DMS114 treated with DMSO at 0.1 percent for 48 hours (cell line): ENCODE data around the gene GYS1.
"Not testable (repeated sequence)": the region's sequence is repeated elsewhere in the genome, so short reads cannot be mapped to it uniquely, and the experiment has no call there.

Source experiments
- DNase-seq: peaks from one replicate; lab custom pipeline; 2025; ENCODE audit not compliant: unreplicated experiment; lab: John Stamatoyannopoulos, UW

The GYS1 gene

GRCh38 chr19:48993175-48994034 lies at the start of gene GYS1, which contains the start of gene RUVBL2:
GYS1 (minus strand) TSS chr19:48993309; CDS start chr19:48993112, 197 bp downstream.
RUVBL2 (plus strand) TSS chr19:48993887; CDS start chr19:48993912, 25 bp downstream.
- peak; percentile 93 for DNase-seq

- DNase-seq = not testable (repeated sequence)
Observed at GRCh38 chr19:49042666-49043065, 49.6 kb upstream of the GYS1 start.

- no peak for DNase-seq
Observed at GRCh38 chr19:49042177-49042576, 49.1 kb upstream of the GYS1 start.

GRCh38 chr19:49039736-49040135 lies 46.6 kb upstream of the GYS1 start:
- not testable (repeated sequence) for DNase-seq

- not testable (repeated sequence) for DNase-seq
Observed at GRCh38 chr19:49038557-49039276, 45.6 kb upstream of the GYS1 start.

- not testable (repeated sequence) for DNase-seq
Observed at GRCh38 chr19:49038111-49038510, 45.0 kb upstream of the GYS1 start.

- not testable (repeated sequence) for DNase-seq
Observed at GRCh38 chr19:49036815-49037214, 43.7 kb upstream of the GYS1 start, which contains the start of gene CGB1. CGB1 (minus strand) TSS chr19:49036895; CDS start chr19:49036711, 184 bp downstream.

GRCh38 chr19:49031642-49032301 lies 38.7 kb upstream of the GYS1 start, which contains the start of gene CGB2:
CGB2 (plus strand) TSS chr19:49031890; CDS start chr19:49032096, 206 bp downstream.
- DNase-seq = not testable (repeated sequence)

GRCh38 chr19:49030323-49030722 lies 37.2 kb upstream of the GYS1 start:
- DNase-seq = not testable (repeated sequence)

GRCh38 chr19:49029749-49030148 lies 36.6 kb upstream of the GYS1 start:
- not testable (repeated sequence) for DNase-seq

- not testable (repeated sequence) for DNase-seq
Observed at GRCh38 chr19:49028686-49029085, 35.6 kb upstream of the GYS1 start.

- not testable (repeated sequence) for DNase-seq
Observed at GRCh38 chr19:49025599-49025998, 32.5 kb upstream of the GYS1 start.

GRCh38 chr19:49025088-49025487 lies 32.0 kb upstream of the GYS1 start:
- not testable (repeated sequence) for DNase-seq

GRCh38 chr19:49024233-49024632 lies 31.1 kb upstream of the GYS1 start, which contains the start of gene CGB3:
CGB3 (minus strand) TSS chr19:49024333; CDS start chr19:49023971, 362 bp downstream.
- not testable (repeated sequence) for DNase-seq

- DNase-seq = no peak
Observed at GRCh38 chr19:49022116-49022515, 29.0 kb upstream of the GYS1 start.

GRCh38 chr19:49020931-49021895 lies 28.1 kb upstream of the GYS1 start:
- DNase-seq = no peak

GRCh38 chr19:49020342-49020741 lies 27.2 kb upstream of the GYS1 start:
- DNase-seq = no peak

- DNase-seq = no peak
Observed at GRCh38 chr19:49019242-49019932, 26.3 kb upstream of the GYS1 start.
